Bronchial epithelial cell (primary cell): ENCODE results near the gene PROKR1. TPM values are rescaled to one million over a fixed set of nuclear protein-coding genes. Genes with fewer than 3 reads are reported as not detected.

Experiments used
- DNase-seq: peaks from one replicate; pipeline ENCODE4 v3.0.0-alpha.2; 2010; ENCODE audit warnings: low read depth
- FAIRE-seq: peaks from 2 replicates; lab custom pipeline; 2011; peaks lifted over from hg19 to GRCh38; lab: Jason Lieb, UNC
- H3K27me3 ChIP-seq: 2 replicates; pipeline ENCODE4 v1.5.1; 2011; ENCODE audit warnings: low read length; ENCODE audit not compliant: control insufficient read depth, insufficient read depth
- H3K36me3 ChIP-seq: 2 replicates; pipeline ENCODE4 v1.5.1; 2011; ENCODE audit warnings: low read length; ENCODE audit not compliant: control insufficient read depth, insufficient read depth
- H3K4me3 ChIP-seq: 2 replicates; pipeline ENCODE4 v1.5.1; 2011; ENCODE audit warnings: mild to moderate bottlenecking, low read depth, low read length, control low read depth
- total RNA-seq: library from RNA; depleted of rRNA; stranded (reverse); fragments of >200 nt; gene quantifications from 2 replicates; pipeline ENCODE4 v1.2.1, GENCODE V29; 2014
- TF ChIP-seq, protein P1 (sequence below): IDR thresholded peaks from 2 replicates; pipeline ENCODE4 v1.5.1; 2011; ENCODE audit warnings: mild to moderate bottlenecking, moderate library complexity, low read length, control low read depth, inconsistent platforms; ENCODE audit not compliant: insufficient read depth, severe bottlenecking

PROKR1 gene
- total RNA-seq, 1 donor from 2014 or later: not detected

DNA sequence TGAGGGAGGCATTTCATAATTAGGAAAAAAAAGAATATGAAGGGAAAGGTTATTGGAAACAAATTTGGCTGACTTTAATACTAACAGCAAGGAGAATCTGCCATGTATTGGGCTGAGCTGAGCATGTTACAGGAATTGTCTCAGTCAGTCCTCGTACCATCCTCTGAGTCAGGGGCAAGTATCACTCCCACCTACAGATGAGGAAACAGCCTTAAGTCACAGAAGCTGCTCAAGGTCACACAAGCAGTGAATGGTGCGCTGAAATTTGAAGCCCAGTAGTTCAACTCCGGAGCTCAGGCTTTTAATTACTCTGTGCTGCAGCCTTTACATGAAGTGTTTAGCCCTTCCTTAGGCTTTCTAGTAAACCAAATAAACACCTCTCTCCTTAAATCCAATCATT lies 17.3 kb downstream of the PROKR1 start:
- no peak for DNase-seq
- no peak for FAIRE-seq

DNA sequence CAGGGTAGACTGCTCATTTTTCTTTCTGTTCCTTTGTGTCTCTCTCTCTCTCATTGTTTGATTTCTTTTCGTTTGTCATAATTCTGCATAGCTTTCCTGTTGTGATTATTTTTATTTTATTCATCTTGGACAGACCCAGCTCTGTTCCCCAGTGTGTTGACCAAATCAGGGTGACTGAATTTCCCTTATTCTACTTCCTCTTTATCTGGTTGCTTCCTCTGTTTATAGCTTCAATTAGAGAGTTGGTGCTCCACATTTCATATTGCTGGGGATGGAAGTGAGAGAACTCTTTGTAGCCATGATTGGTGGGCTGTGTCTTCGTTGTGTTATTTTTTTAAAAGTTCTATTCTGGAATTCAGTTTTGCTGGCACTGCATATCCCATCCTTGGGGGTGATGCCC lies 19.1 kb downstream of the PROKR1 start:
- TF ChIP-seq, protein P1, sequence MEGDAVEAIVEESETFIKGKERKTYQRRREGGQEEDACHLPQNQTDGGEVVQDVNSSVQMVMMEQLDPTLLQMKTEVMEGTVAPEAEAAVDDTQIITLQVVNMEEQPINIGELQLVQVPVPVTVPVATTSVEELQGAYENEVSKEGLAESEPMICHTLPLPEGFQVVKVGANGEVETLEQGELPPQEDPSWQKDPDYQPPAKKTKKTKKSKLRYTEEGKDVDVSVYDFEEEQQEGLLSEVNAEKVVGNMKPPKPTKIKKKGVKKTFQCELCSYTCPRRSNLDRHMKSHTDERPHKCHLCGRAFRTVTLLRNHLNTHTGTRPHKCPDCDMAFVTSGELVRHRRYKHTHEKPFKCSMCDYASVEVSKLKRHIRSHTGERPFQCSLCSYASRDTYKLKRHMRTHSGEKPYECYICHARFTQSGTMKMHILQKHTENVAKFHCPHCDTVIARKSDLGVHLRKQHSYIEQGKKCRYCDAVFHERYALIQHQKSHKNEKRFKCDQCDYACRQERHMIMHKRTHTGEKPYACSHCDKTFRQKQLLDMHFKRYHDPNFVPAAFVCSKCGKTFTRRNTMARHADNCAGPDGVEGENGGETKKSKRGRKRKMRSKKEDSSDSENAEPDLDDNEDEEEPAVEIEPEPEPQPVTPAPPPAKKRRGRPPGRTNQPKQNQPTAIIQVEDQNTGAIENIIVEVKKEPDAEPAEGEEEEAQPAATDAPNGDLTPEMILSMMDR: no peak
- no peaks in the 10 kb centered on the region for H3K36me3 ChIP-seq
- FAIRE-seq (no peak), DNase-seq (no peak)
- peaks cover 7% of the 10 kb centered on the region for H3K27me3 ChIP-seq
- no peak overlapping the region for H3K4me3 ChIP-seq

More for the DNA sequence above, 17.3 kb downstream of the PROKR1 start:
- peaks cover 9% of the 10 kb centered on the region for H3K27me3 ChIP-seq
- TF ChIP-seq, protein P1: no peak
- no peak overlapping the region for H3K4me3 ChIP-seq
- H3K36me3 ChIP-seq: no peaks in the 10 kb centered on the region

DNA sequence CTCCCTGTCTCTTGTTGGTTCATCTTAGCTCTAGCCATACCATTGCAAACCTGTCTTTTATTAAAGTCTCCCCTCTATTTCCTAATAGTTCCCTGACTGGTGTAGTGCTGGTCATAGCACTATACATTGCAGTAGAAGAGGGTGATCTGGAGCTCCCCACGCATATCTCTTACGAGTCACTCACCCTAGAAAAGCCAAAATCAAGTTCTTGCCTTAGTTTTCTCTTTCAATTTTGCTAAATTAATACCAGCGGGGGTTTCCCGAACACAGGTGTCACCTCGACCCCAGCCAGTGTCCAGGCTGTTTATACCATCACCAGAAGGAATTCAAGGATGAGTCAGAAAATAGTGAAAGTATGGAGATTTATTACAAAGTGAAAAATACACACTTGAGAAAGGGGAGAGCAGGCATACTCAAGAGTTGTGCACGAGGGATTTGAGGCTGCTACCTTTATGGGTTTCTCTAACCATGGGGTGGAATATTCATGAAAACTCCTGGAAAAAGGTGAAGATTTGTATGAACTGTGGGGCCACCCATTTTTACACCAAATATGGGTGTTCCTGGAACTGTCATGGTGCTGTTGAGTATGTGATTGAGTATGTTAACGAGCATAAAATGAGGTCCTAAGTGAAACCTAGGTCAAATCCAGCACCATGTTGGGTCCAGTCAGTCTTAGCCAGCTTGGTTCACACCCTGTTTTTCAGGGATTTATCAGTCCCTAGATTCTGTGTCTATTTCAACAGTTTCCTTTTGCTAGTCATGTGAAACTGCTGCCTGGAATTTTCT lies 20.2 kb downstream of the PROKR1 start:
- TF ChIP-seq, protein P1: no peak
- H3K27me3 ChIP-seq: peaks cover 7% of the 10 kb centered on the region
- DNase-seq (no peak), FAIRE-seq (no peak)
- no peak overlapping the region for H3K4me3 ChIP-seq
- no peaks in the 10 kb centered on the region for H3K36me3 ChIP-seq

DNA sequence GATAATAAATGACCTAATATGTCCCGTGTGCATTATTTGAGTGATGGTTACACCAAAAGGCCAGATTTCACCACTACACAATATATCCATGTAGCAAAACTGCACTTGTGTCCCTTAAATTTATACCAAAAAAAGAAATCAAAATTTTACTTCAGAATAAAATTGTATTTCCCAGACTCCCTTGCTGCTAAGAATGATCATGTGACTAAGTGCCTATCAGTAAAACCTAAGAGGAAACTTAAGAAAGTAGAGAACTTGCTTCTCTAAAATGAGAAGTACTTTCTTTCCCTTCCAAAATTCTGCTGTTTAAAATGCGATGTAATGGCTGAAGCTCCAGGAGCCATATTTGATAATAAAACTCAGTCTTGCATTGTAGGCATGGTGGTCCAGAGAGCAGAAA lies 24.0 kb downstream of the PROKR1 start:
- TF ChIP-seq, protein P1: no peak
- FAIRE-seq: no peak
- Histone ChIP-seq H3K4me3 (no peak overlapping the region), H3K36me3 (no peaks in the 10 kb centered on the region), H3K27me3 (peaks cover 2% of the 10 kb centered on the region)
- DNase-seq: no peak

DNA sequence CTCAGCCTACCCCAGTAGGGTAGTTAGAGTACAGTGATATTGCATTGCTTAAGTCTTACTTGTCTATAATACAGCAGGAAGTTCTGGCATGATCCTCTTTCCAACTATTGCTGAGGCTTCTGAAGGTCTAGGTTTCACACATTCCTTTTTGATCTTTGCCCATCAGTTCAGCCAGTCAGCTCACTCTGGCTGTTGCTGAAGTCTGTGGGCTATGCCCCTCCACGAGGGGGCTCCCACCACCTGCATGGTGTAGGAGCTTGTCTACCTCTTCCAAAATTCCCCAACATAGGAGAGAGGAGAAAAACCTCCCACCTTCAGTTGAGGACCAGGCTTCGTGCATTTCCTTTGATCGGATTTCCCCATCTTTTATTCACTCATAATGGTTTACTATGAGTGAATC lies 26.3 kb downstream of the PROKR1 start:
- no peaks in the 10 kb centered on the region for H3K27me3 ChIP-seq
- DNase-seq (no peak), FAIRE-seq (no peak)
- TF ChIP-seq, protein P1: no peak
- H3K4me3 ChIP-seq: no peak overlapping the region
- no peaks in the 10 kb centered on the region for H3K36me3 ChIP-seq
